ENCODE data around the gene CTIF. TPM values are rescaled to one million over a fixed set of nuclear protein-coding genes. Genes with fewer than 3 reads are reported as not detected.
A peak's percentile ranks its signal among the peaks of the same experiment; 100 is the strongest.

The CTIF gene
- total RNA-seq, 1 experiment from 2014 or later = 5.0 TPM

- no peak for DNase-seq (ENCODE audit: low spot score)
Observed at GRCh38 chr18:48533340-48534070, 5.3 kb upstream of the CTIF start.

DNA sequence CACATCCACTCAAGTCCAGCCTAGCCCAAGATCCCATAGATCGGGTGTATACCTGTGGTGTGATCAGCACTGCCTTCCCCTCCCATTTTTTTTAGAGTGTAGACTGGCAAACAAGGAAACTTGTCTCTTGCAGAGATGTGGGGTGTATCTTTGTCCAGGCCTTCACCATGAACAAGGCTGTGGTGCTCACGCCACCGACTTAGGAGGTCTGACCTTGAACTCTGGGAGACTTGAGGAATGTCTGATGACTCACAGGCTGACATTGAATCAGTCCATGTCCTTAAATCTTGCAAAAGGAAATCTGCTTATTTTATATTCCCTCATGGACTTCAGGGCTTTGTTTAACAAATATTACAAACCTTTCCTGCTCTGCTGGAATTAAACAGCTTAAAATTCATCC lies 4.5 kb upstream of the CTIF start:
- no peak for DNase-seq (ENCODE audit: low spot score)

GRCh38 chr18:48535956-48536355 lies 2.9 kb upstream of the CTIF start:
- no peak for DNase-seq (ENCODE audit: low spot score)

GRCh38 chr18:48536516-48536915 lies 2.3 kb upstream of the CTIF start:
- DNase-seq (ENCODE audit: low spot score) = no peak

- DNase-seq (ENCODE audit: low spot score) = peak; percentile 31
Observed at GRCh38 chr18:48539406-48540250, 797 bp downstream of the CTIF start.

GRCh38 chr18:48540251-48541025 lies 1.6 kb downstream of the CTIF start:
- DNase-seq (ENCODE audit: low spot score) = peak; percentile 56

- peak; percentile 55 for DNase-seq (ENCODE audit: low spot score)
Observed at GRCh38 chr18:48541026-48541746, 2.4 kb downstream of the CTIF start.

DNA sequence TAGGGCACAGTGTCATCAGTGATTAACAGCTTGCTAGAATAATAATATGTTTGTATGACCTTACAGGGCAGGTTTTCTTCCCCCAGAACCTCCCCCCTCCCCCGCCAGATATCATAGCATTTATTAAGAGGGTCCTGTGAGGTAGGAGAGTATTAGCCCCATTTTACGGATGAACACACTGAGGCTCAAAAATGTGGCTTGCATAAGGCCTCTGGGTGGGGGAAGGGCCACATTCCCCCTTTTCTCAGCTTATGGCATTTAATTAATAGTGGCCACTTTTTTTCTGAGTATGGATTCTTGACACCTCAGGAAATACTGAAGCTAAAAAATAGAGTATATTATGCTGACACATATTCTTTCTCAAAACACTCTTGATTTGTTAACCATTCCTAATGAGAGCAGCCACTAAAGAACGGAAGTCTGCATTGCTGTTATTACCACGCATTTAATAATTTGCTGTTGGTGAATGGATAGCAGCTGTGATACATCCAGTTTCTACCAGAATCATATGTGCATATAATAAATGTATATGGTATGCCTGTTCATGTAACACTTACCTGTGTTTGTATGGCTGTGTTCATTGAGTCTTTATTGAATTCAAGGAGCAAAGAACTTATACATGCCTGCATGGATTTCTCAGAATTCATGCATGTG lies 3.0 kb downstream of the CTIF start:
- no peak for DNase-seq (ENCODE audit: low spot score)

DNA sequence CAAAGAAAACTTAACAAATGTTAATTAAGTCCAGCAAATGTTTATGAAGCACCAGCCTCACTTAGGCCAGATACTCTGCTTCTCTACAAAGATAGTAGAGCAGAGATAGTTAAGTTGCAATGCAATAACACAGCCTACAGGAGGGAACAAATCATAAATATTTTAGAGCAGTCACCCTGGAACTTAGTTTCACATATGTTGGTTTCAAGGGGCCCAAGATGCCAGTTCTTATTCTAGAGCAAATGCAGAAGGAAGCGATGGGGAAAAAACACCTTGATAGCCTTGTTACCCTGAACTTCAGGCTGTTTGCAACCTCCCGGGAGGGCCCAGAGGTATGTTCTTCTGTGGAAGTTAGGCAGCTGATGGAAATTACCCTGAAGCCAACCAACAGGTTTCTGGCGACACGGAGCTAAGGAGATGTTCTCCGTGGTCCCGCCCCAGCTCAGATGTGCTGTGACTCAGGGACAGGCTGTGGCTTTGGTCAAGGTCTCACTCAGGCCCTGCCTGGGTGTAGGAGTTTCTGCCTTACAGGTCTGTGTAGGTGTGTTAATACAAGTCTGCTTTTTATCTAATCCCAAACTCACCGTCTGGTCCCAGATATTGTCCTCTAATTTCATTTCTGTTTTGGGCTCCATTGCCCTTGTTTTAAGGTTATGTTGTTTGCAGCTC lies 3.8 kb downstream of the CTIF start:
- DNase-seq (ENCODE audit: low spot score) = no peak

GRCh38 chr18:48543228-48543627 lies 4.4 kb downstream of the CTIF start:
- DNase-seq (ENCODE audit: low spot score) = peak; percentile 32

DNA sequence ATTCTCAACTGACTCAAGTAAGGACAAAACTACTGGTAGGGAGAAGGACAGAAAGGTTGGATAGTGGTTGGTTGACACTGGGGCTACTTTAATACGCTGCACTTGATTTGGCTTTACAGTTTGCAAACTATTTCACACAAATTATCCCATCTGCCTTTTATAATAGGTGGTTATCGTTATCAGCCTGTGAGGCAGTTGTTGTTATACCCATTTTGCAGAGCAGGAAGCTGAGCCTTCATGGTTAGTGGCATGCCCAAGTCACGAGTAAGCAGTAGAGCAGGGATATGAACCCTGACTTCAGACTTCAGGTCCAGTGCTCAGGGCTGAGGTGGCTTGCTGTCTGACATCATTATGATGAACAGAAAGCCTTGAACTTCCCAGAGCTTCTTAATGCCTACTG lies 5.3 kb downstream of the CTIF start:
- no peak for DNase-seq (ENCODE audit: low spot score)

DNA sequence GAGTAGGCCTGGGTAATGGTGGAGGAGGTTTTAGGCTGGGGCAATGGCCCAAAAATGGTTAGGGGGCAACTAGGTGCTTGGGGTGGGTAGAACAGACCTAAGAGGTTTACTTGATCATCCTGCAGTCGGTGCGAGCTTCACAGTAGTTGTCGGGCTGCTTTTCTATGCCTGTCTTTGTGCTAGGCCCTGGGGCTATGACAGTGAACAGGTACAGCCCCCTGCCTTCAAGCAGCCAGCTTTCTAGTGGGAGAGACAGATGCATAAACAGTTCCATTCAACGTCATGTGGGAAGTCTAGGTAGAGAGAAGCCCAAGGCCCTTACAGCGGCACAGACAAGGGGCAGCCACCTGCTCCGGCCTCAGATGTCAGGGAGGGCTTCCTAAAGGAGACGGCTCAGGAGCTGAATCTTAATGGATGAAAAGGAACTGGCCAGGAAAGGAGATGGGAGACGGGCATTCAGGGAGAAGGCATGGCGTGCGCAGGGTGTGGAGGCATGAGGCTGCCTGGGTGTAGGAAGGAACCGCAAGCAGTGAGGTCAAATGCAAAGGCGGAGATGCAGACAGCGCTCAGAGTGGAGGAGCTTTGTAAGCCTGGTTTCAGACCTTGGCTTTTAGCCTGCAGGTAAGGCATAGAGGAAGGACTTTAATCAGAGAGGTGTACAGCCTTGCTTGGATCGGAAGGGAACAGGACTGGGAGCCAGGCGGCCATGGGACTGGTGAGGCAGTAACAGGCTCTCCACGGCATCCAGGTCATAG lies 6.0 kb downstream of the CTIF start:
- no peak for DNase-seq (ENCODE audit: low spot score)

DNA sequence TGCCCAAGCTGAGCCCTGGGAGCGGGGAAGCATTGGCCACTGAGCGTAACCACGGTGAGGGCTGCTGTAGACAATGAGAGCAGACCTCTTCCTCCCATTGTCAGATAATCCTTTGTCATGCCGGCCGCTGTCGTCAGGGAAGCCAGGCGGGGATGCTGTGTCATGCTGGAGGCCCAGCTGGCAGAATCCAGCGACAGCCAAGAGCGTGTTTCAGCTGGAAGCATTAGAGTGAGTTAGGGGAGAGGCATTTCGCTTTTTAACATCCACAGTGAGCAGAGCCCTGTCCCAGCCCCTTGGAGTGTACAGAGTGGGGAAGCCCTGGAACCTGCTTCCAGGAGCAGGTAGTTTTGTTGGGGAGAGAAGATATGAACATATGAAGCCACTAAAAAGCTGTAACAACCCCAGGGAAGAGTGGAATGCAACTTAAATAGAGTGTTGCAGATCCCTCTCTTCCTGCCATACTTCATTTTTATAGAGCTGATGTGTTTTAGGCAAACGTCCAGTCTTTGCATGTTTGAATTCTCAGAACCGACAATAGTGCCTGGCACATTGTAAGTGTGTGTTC lies 7.0 kb downstream of the CTIF start:
- peak; percentile 79 for DNase-seq (ENCODE audit: low spot score)

DNA sequence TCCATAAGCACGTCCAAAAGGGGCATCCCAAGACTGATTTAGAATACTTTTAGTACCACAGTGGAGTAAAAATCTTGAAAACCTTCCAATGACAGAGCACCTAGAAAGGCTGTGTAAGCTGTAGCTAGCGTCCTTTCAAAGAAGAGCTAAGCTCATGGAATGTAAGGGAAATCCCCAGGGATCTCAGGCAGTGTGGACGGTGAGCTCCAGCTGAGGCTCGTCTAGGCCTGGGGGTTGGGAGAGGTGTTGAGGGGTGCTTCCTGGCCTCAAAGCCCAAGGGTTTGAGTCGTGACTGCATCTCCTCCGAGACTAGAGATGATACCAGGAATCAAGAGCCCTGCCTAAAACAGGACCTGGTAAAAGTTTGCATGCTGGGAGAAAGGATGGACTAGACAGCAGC lies 7.6 kb downstream of the CTIF start:
- DNase-seq (ENCODE audit: low spot score) = no peak

- no peak for DNase-seq (ENCODE audit: low spot score)
Observed at GRCh38 chr18:48547531-48547981, 8.7 kb downstream of the CTIF start.

GRCh38 chr18:48548011-48548771 lies 9.4 kb downstream of the CTIF start:
- DNase-seq (ENCODE audit: low spot score) = peak; percentile 96

- DNase-seq (ENCODE audit: low spot score) = no peak
Observed at GRCh38 chr18:48548921-48549320, 10.1 kb downstream of the CTIF start.

DNA sequence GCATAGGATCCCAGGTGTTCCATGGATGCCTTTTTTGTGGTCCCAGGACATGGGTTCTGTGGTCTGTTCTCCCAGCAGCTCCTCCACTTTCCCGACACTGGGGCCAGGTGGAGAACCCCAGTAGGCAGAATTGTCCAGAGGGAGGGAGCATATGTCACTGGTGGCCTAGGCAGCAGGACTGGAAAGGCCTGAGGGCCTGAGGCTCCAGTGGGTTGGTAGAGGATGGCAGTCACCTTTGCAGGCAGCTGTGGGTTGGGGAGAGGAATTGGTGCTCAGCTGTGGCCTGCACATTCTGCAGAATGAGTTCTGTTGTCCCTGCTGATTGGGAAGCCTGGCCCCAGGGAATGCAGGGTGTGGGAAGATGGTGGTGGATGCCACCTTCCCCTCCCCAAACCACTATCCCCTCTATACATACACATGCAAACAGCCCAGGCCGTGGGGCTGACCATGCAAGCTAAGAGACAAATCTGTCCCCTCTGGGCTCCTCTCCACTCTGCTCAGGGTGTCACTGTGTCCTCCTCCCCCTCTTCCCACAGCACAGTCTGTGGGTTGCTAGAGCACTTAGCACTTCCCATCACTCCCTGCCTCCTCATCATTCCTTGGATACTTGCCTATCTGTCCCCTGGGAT lies 11.4 kb downstream of the CTIF start:
- no peak for DNase-seq (ENCODE audit: low spot score)

Data from H4 (cell line).